GM21381 (cell line): ENCODE data around the gene RGPD5.
"Not testable (repeated sequence)": the region's sequence is repeated elsewhere in the genome, so short reads cannot be mapped to it uniquely, and the experiment has no call there.

ENCODE experiments used
- ATAC-seq: cut with Tn5 transposase; IDR thresholded peaks from one replicate; pipeline ENCODE4 v1.9.1; 2021; ENCODE audit warnings: mild to moderate bottlenecking, moderate library complexity; ENCODE audit not compliant: unreplicated experiment

The RGPD5 gene

GRCh38 chr2:109891024-109891423 lies 96.9 kb downstream of the RGPD5 start:
- ATAC-seq = not testable (repeated sequence)

GRCh38 chr2:109893736-109894135 lies 99.6 kb downstream of the RGPD5 start:
- ATAC-seq = not testable (repeated sequence)

- not testable (repeated sequence) for ATAC-seq
Observed at GRCh38 chr2:109894141-109894540, 100.0 kb downstream of the RGPD5 start.

GRCh38 chr2:109895090-109895869 lies 101.2 kb downstream of the RGPD5 start:
- not testable (repeated sequence) for ATAC-seq

GRCh38 chr2:109896212-109896611 lies 102.1 kb downstream of the RGPD5 start:
- peak; percentile 94 for ATAC-seq

GRCh38 chr2:109897769-109898461 lies 103.8 kb downstream of the RGPD5 start:
- not testable (repeated sequence) for ATAC-seq

GRCh38 chr2:109898462-109899336 lies 104.6 kb downstream of the RGPD5 start, which contains the start of gene LIMS3:
TSS of gene LIMS3 (plus strand) at chr2:109898688. CDS start at chr2:109898729, 41 bp downstream.
- not testable (repeated sequence) for ATAC-seq

GRCh38 chr2:109905796-109906195 lies 111.7 kb downstream of the RGPD5 start:
- peak; percentile 83 for ATAC-seq
